ENCODE results near the gene TBATA.

The TBATA gene

DNA sequence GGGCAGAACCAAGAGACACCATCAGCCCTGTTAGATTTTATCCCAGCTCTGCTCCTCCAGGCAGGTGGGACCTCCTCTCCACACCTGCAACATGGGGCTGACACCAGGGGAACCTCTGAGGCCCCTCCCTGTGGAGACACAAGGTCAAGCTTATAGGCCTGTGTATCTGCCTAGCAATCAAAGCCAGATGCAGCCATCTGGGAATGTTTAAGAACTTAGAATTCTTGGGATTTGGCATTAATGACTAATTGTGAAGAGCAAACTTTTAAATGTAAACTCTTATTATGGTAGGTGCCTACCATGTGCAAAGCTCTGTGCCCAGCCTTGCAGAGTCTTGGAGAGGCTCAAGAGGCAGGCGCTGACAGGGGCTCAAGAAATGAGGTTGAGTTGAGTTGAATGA, 52.1 kb downstream of the TBATA start:
- no peaks in the 10 kb centered on the region for H3K36me3 ChIP-seq (ENCODE audit: insufficient read depth, low read length)
- no peaks in the 10 kb centered on the region for H3K27me3 ChIP-seq (ENCODE audit: control insufficient read depth in 1 of 2, insufficient read depth in 2 of 2, low read length in 2 of 2)
- H3K4me1 ChIP-seq (ENCODE audit: insufficient read depth, low read length), result no peaks in the 10 kb centered on the region
- no peak overlapping the region for H3K9ac ChIP-seq (ENCODE audit: low read length)
- H3K27ac ChIP-seq (ENCODE audit: low read depth, low read length), result no peak overlapping the region
- H3K4me3 ChIP-seq (ENCODE audit: low read depth in 1 of 2, low read length in 2 of 2), result no peak overlapping the region
- no peaks in the 10 kb centered on the region for H3K9me3 ChIP-seq (ENCODE audit: low read length)

DNA sequence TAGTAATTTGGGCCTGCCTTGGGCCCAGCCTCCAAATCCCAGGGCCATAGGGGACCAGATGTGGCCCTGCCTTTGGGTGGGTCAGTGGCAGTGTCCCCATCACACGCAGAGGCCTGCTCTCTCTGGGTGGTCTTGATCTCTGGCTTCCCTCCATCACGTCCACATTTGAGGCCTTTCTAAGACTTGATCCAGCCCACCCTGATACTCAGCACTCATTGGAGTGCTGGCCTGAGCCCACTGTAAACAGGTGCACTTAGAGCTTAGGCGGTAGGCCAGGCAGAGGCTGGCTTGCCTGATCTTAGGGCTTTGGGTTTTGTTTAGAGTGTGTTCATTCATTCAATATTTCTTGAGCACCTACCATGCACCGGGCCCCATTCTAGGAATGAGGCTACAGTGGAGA, 52.6 kb downstream of the TBATA start:
- Histone ChIP-seq H3K9me3 (ENCODE audit: low read length) (no peaks in the 10 kb centered on the region), H3K27me3 (ENCODE audit: control insufficient read depth in 1 of 2, insufficient read depth in 2 of 2, low read length in 2 of 2) (no peaks in the 10 kb centered on the region), H3K36me3 (ENCODE audit: insufficient read depth, low read length) (no peaks in the 10 kb centered on the region), H3K4me3 (ENCODE audit: low read depth in 1 of 2, low read length in 2 of 2) (no peak overlapping the region), H3K4me1 (ENCODE audit: insufficient read depth, low read length) (no peaks in the 10 kb centered on the region), H3K9ac (ENCODE audit: low read length) (no peak overlapping the region), H3K27ac (ENCODE audit: low read depth, low read length) (no peak overlapping the region)

DNA sequence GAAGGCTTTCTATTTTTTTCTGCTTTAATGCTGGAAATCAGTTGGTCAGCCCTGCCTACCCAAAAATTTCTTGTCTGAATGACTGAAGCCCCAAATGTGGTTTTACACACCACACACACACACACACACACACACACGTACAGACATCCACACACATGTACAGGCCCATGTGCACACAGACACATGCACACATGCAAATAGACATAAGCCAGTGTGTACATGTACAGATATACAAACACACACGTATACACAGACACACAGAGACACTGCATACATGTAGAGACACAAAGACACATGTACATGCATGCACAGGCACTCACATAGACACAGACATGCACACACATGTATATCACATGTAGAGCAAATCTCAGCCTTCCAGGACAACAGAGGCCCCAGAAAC, 54.2 kb downstream of the TBATA start:
- Histone ChIP-seq H3K4me1 (ENCODE audit: insufficient read depth, low read length) (no peaks in the 10 kb centered on the region), H3K9ac (ENCODE audit: low read length) (no peak overlapping the region), H3K9me3 (ENCODE audit: low read length) (no peaks in the 10 kb centered on the region), H3K27me3 (ENCODE audit: control insufficient read depth in 1 of 2, insufficient read depth in 2 of 2, low read length in 2 of 2) (no peaks in the 10 kb centered on the region), H3K27ac (ENCODE audit: low read depth, low read length) (no peak overlapping the region), H3K36me3 (ENCODE audit: insufficient read depth, low read length) (no peaks in the 10 kb centered on the region), H3K4me3 (ENCODE audit: low read depth in 1 of 2, low read length in 2 of 2) (no peak overlapping the region)

DNA sequence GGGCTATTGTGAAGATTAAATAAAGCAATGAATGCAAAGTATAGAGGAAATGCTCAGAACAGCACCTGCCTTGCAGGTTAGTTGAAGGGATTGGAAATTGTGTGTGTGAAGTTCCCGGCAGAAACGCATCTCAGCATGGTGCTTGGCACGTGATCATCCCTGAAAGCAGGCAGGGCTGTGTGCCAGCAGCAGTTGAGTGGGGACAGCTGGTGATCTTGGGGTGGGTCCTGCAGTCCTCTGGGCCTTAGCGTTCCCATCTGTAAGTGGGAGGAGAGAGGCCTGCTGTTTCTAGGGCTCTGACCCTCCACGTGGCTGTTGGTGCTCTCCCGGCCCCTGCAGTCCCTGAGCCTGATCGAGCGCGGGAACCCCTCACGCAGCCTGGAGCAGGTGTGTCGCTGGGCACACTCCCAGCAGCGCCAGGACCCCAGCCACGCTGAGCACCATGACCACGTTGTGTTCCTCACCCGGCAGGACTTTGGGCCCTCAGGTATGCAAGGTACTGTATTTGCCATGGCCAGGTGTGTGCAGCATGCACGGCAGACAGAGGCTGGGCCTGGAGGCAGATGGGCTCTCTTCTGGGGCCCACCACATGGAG, 55.3 kb downstream of the TBATA start:
- Histone ChIP-seq H3K36me3 (ENCODE audit: insufficient read depth, low read length) (no peaks in the 10 kb centered on the region), H3K9me3 (ENCODE audit: low read length) (no peaks in the 10 kb centered on the region), H3K27ac (ENCODE audit: low read depth, low read length) (no peak overlapping the region), H3K9ac (ENCODE audit: low read length) (no peak overlapping the region), H3K4me1 (ENCODE audit: insufficient read depth, low read length) (no peaks in the 10 kb centered on the region), H3K4me3 (ENCODE audit: low read depth in 1 of 2, low read length in 2 of 2) (no peak overlapping the region), H3K27me3 (ENCODE audit: control insufficient read depth in 1 of 2, insufficient read depth in 2 of 2, low read length in 2 of 2) (no peaks in the 10 kb centered on the region)

DNA sequence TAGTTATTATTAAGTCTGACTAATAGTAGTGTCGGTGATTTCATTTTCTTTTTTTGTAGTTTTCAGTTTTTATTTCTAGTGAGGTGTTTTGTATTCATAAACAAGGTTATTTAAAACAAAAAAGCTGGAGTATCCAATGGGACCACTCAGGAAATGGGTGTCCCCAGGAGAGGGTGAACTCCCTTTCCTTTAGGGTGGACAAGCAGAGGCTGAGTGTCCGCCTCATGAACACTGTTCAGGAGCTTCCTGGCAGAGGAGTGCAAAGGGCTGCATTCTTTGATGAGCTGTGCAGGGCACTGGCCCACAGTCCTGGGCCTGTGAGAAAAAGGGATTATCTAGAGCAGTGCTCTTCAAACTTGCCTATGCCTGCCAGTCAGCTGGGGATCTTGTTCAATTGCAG, 56.8 kb downstream of the TBATA start:
- Histone ChIP-seq H3K27ac (ENCODE audit: low read depth, low read length) (no peak overlapping the region), H3K9ac (ENCODE audit: low read length) (no peak overlapping the region), H3K9me3 (ENCODE audit: low read length) (no peaks in the 10 kb centered on the region), H3K4me3 (ENCODE audit: low read depth in 1 of 2, low read length in 2 of 2) (no peak overlapping the region), H3K4me1 (ENCODE audit: insufficient read depth, low read length) (no peaks in the 10 kb centered on the region), H3K36me3 (ENCODE audit: insufficient read depth, low read length) (no peaks in the 10 kb centered on the region), H3K27me3 (ENCODE audit: control insufficient read depth in 1 of 2, insufficient read depth in 2 of 2, low read length in 2 of 2) (no peaks in the 10 kb centered on the region)

DNA sequence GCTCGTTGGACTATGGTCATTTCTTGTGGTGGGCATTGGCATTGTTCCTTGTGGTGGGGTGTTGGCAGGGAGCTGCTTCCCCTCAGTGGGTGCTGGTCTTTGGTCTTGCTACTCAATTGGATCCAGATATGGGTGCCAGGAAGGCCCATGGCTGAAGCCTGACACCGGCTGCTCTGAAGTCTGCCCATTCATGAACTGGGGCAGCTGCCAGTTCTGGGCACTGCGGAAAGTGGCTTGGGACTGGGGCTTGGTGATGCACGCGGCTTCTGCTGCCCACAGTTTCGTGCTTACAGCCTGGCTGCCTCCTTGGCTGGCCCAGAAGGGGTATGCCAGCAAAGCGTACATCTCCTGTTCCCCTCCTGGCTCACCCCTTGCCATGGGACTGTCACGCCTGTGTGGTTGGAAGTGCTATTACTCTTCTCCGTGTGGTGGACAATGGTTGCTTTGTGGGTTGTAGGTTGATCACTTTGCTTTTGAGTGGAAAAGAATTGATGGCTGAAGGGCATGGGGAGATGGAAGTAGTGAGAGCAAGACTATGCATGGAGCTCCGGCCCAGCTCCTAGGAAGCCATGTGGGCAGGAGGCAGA, 58.2 kb downstream of the TBATA start:
- no peaks in the 10 kb centered on the region for H3K4me1 ChIP-seq (ENCODE audit: insufficient read depth, low read length)
- no peak overlapping the region for H3K27ac ChIP-seq (ENCODE audit: low read depth, low read length)
- H3K36me3 ChIP-seq (ENCODE audit: insufficient read depth, low read length), result no peaks in the 10 kb centered on the region
- no peak overlapping the region for H3K4me3 ChIP-seq (ENCODE audit: low read depth in 1 of 2, low read length in 2 of 2)
- H3K27me3 ChIP-seq (ENCODE audit: control insufficient read depth in 1 of 2, insufficient read depth in 2 of 2, low read length in 2 of 2), result no peaks in the 10 kb centered on the region
- H3K9ac ChIP-seq (ENCODE audit: low read length), result no peak overlapping the region
- no peaks in the 10 kb centered on the region for H3K9me3 ChIP-seq (ENCODE audit: low read length)

DNA sequence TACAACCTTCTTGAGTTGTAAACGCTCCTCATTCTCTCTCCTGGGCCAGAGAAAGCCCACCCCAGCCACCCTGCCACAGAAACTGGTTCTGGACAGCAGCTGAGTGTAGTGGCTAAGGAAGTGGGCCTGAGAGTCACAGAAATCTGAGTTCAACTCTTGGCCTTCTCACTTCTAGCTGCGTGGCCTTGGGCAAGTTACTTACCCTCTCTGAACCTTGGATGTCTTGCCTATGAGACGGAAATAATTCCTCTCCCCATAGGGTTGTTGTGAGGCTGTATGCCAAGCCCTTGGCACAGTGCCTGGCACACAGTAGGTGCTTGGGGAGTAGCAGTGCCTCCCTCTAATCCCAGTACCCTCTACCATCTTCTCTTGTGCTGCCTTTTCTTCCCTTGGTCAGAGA, 61.4 kb downstream of the TBATA start:
- no peak overlapping the region for H3K4me3 ChIP-seq (ENCODE audit: low read depth in 1 of 2, low read length in 2 of 2)

DNA sequence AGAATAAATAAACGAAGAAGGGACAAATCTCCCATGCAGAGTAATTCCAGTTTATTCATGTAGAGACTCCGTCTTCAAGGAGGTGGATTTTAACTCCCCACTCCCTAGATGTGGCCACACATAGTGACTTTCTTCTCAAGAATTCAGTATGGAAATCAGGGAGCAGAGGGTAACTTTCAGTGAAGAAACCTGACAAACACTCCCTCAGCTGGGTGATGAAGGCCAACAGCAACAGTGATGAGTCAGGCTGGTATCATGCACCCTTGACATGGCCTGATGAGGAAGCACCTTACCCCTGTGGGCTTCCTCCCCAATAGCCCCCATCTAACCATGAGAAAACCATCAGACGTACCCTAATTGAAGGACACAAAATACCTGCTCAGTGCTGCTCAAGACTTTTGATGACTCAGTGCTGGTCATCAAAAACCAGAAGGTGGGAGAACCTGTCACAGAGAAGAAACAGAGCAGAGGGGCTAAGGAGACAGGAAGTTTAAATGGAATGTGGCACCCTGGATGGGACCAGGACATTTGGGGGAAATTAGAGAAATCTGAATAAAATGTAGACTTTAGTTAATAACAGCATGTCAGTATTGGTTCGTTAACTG, 62.3 kb downstream of the TBATA start:
- no peak overlapping the region for H3K27ac ChIP-seq (ENCODE audit: low read depth, low read length)
- H3K9me3 ChIP-seq (ENCODE audit: low read length), result no peaks in the 10 kb centered on the region
- H3K9ac ChIP-seq (ENCODE audit: low read length), result no peak overlapping the region
- no peaks in the 10 kb centered on the region for H3K4me1 ChIP-seq (ENCODE audit: insufficient read depth, low read length)
- H3K27me3 ChIP-seq (ENCODE audit: control insufficient read depth in 1 of 2, insufficient read depth in 2 of 2, low read length in 2 of 2), result no peaks in the 10 kb centered on the region
- no peaks in the 10 kb centered on the region for H3K36me3 ChIP-seq (ENCODE audit: insufficient read depth, low read length)
- H3K4me3 ChIP-seq (ENCODE audit: low read depth in 1 of 2, low read length in 2 of 2), result no peak overlapping the region

More for the DNA sequence above, 61.4 kb downstream of the TBATA start:
- Histone ChIP-seq H3K36me3 (ENCODE audit: insufficient read depth, low read length) (no peaks in the 10 kb centered on the region), H3K27ac (ENCODE audit: low read depth, low read length) (no peak overlapping the region), H3K9me3 (ENCODE audit: low read length) (no peaks in the 10 kb centered on the region), H3K9ac (ENCODE audit: low read length) (no peak overlapping the region), H3K4me1 (ENCODE audit: insufficient read depth, low read length) (no peaks in the 10 kb centered on the region), H3K27me3 (ENCODE audit: control insufficient read depth in 1 of 2, insufficient read depth in 2 of 2, low read length in 2 of 2) (no peaks in the 10 kb centered on the region)
